GM12892 (cell line): ENCODE measurements around the gene MAP4.

ENCODE experiments used
- POLR2A ChIP-seq: IDR thresholded peaks from 2 replicates; pipeline ENCODE4 v1.6.1; 2011; ENCODE audit warnings: low read depth, low read length, control low read depth
- POLR2AphosphoS5 ChIP-seq: IDR thresholded peaks from 2 replicates; pipeline ENCODE4 v1.6.1; 2011; ENCODE audit warnings: low read depth, low read length, control low read depth
- TAF1 ChIP-seq: IDR thresholded peaks from 2 replicates; pipeline ENCODE4 v1.6.1; 2011; ENCODE audit warnings: low read depth, mild to moderate bottlenecking, control low read depth, low read length, borderline replicate concordance

- TF ChIP-seq TAF1: no peak
- peak; percentile 59; the same call in 1 of the 2 replicates for TF ChIP-seq POLR2A
- TF ChIP-seq POLR2AphosphoS5: no peak
These were observed 213.3 kb downstream of the MAP4 start, which contains the start of gene DHX30 for GRCh38 chr3:47802734-47803479.
